Prostate gland (tissue), 2 donors: ENCODE measurements around the gene SLC12A8. TPM values are rescaled to one million over a fixed set of nuclear protein-coding genes. Genes with fewer than 3 reads are reported as not detected.

Experiments
- DNase-seq: peaks from one replicate; pipeline ENCODE4 v3.0.0-alpha.2; 2019; ENCODE audit warnings: low spot score
- H3K27ac ChIP-seq, 2 donors: fragments of 200-600 bp; sonication (generic); 2 replicates each; pipeline ENCODE4 v1.5.1; 2017 to 2019
- H3K27me3 ChIP-seq: fragments of 200-600 bp; sonication (generic); replicated peaks from 2 replicates; pipeline ENCODE4 v1.5.1; 2019; ENCODE audit not compliant: insufficient read depth
- H3K36me3 ChIP-seq, 2 donors: fragments of 200-600 bp; sonication (generic); 1 replicate in 1 of 2; 2 replicates in 1 of 2; pipeline versions ENCODE4 v1.5.1 to v1.8.1; 2017 to 2019
- H3K4me1 ChIP-seq: fragments of 200-600 bp; sonication (generic); replicated peaks from 2 replicates; pipeline ENCODE4 v1.5.1; 2019
- H3K4me3 ChIP-seq, 2 donors: fragments of 200-600 bp; sonication (generic); 2 replicates each; pipeline ENCODE4 v1.5.1; 2017 to 2019
- H3K9me3 ChIP-seq: fragments of 200-600 bp; sonication (generic); 2 replicates; pipeline ENCODE4 v1.5.1; 2017
- CTCF ChIP-seq, 4 experiments: fragments of 200-600 bp in 2 of 4; fragments of 450-650 bp in 2 of 4; sonication (generic) in 2 of 4; IDR thresholded peaks; 1 replicate in 3 of 4; 2 replicates in 1 of 4; pipeline ENCODE4 v1.5.1; 2016 to 2019; ENCODE audit warnings: antibody characterized with exemption in 4 of 4, mild to moderate bottlenecking in 2 of 4, moderate library complexity in 2 of 4
- POLR2A ChIP-seq: fragments of 450-650 bp; IDR thresholded peaks from one replicate; pipeline ENCODE4 v1.6.1; 2016; ENCODE audit warnings: antibody characterized with exemption, mild to moderate bottlenecking
- POLR2AphosphoS5 ChIP-seq: sonication (generic); formaldehyde crosslinking; IDR thresholded peaks from one replicate; pipeline ENCODE4 v1.6.1; 2017; ENCODE audit warnings: antibody characterized with exemption
- WGBS: methylation state at CpG from one replicate; pipeline ENCODE4 v1.1.5; 2018; 5-methylcytosine and 5-hydroxymethylcytosine counted together
- intact Hi-C: fragments of 100-400 bp; cut with DNase I; formaldehyde crosslinking; loops from one replicate; pipeline ENCODE4 v1.14.2; 2022
- total RNA-seq, 2 donors: library from RNA; depleted of rRNA; stranded (reverse); fragments of >200 nt; gene quantifications; one replicate each; pipeline ENCODE4 v1.1.0, GENCODE V29; 2016

The SLC12A8 gene
- total RNA-seq, 2 donors from 2014 or later = 6.5 to 16.4 TPM

- Histone ChIP-seq H3K4me1 (no peaks in the 10 kb centered on the region), H3K36me3 (no peaks in the 10 kb centered on the region), H3K4me3 (no peak overlapping the region), H3K27me3 (no peaks in the 10 kb centered on the region), H3K9me3 (no peaks in the 10 kb centered on the region), H3K27ac (no peak overlapping the region)
- WGBS = 83% methylated on average over 7 of the region's 7 CpGs
- DNase-seq = no peak
- TF ChIP-seq POLR2A (no peak), POLR2AphosphoS5 (no peak), CTCF (IDR thresholded peaks at IDR 0.05) (no peak)
- intact Hi-C loops = no loop called here
Observed at GRCh38 chr3:125175295-125176078, 37.1 kb downstream of the SLC12A8 start.

- no peak for DNase-seq
- WGBS = 91% methylated on average over 2 of the region's 2 CpGs
- intact Hi-C loops = no loop called here
Observed at GRCh38 chr3:125172346-125172745, 40.2 kb downstream of the SLC12A8 start.

GRCh38 chr3:125168711-125169393 lies 43.7 kb downstream of the SLC12A8 start:
- Histone ChIP-seq H3K9me3 (no peaks in the 10 kb centered on the region), H3K27me3 (no peaks in the 10 kb centered on the region), H3K4me1 (no peaks in the 10 kb centered on the region), H3K27ac (no peak overlapping the region), H3K4me3 (no peak overlapping the region), H3K36me3 (no peaks in the 10 kb centered on the region)
- 57% methylated on average over 4 of the region's 4 CpGs for WGBS
- intact Hi-C loops = loop anchor here (10.0 kb wide), 2 partner anchors 244 to 266 kb away; no protein-coding TSS in a partner anchor
- no peak for TF ChIP-seq POLR2AphosphoS5
- TF ChIP-seq POLR2A = no peak
- DNase-seq = no peak

More at GRCh38 chr3:125172346-125172745, 40.2 kb downstream of the SLC12A8 start:
- H3K4me1 ChIP-seq = no peaks in the 10 kb centered on the region
- H3K27me3 ChIP-seq = no peaks in the 10 kb centered on the region
- H3K4me3 ChIP-seq = no peak overlapping the region
- no peaks in the 10 kb centered on the region for H3K9me3 ChIP-seq
- no peaks in the 10 kb centered on the region for H3K36me3 ChIP-seq
- no peak for TF ChIP-seq POLR2A
- TF ChIP-seq CTCF (IDR thresholded peaks at IDR 0.05) = no peak
- TF ChIP-seq POLR2AphosphoS5 = no peak
- no peak overlapping the region for H3K27ac ChIP-seq

GRCh38 chr3:125166599-125167136 lies 45.9 kb downstream of the SLC12A8 start:
- 88% methylated on average over 13 of the region's 13 CpGs for WGBS
- DNase-seq = no peak
- TF ChIP-seq POLR2AphosphoS5 = no peak
- TF ChIP-seq POLR2A = no peak
- no peak for TF ChIP-seq CTCF (IDR thresholded peaks at IDR 0.05)
- no peak overlapping the region for H3K4me3 ChIP-seq
- H3K27ac ChIP-seq = no peak overlapping the region
- intact Hi-C loops = loop anchor here (10.0 kb wide), 2 partner anchors 242 to 268 kb away; no protein-coding TSS in a partner anchor
- H3K36me3 ChIP-seq = no peaks in the 10 kb centered on the region
- H3K27me3 ChIP-seq = no peaks in the 10 kb centered on the region
- H3K9me3 ChIP-seq = no peaks in the 10 kb centered on the region
- H3K4me1 ChIP-seq = no peaks in the 10 kb centered on the region

GRCh38 chr3:125165948-125166553 lies 46.5 kb downstream of the SLC12A8 start:
- Histone ChIP-seq H3K36me3 (no peaks in the 10 kb centered on the region), H3K4me3 (no peak overlapping the region), H3K4me1 (no peaks in the 10 kb centered on the region), H3K27me3 (no peaks in the 10 kb centered on the region), H3K9me3 (no peaks in the 10 kb centered on the region), H3K27ac (no peak overlapping the region)
- DNase-seq = no peak
- WGBS = 95% methylated on average over 18 of the region's 18 CpGs
- intact Hi-C loops = loop anchor here (10.0 kb wide), 2 partner anchors 241 to 269 kb away; no protein-coding TSS in a partner anchor
- TF ChIP-seq POLR2A = no peak
- TF ChIP-seq POLR2AphosphoS5 = no peak
